WI38 (cell line): ENCODE results near the gene CEP43.

ENCODE experiments used
- H3K4me3 ChIP-seq: 2 replicates; pipeline ENCODE4 v1.5.1; 2011; ENCODE audit warnings: low read depth, mild to moderate bottlenecking, control low read depth, low read length
- CTCF ChIP-seq: IDR thresholded peaks from 2 replicates; pipeline ENCODE4 v1.5.1; 2012; ENCODE audit warnings: low read depth, mild to moderate bottlenecking, control low read depth, low read length

The CEP43 gene

DNA sequence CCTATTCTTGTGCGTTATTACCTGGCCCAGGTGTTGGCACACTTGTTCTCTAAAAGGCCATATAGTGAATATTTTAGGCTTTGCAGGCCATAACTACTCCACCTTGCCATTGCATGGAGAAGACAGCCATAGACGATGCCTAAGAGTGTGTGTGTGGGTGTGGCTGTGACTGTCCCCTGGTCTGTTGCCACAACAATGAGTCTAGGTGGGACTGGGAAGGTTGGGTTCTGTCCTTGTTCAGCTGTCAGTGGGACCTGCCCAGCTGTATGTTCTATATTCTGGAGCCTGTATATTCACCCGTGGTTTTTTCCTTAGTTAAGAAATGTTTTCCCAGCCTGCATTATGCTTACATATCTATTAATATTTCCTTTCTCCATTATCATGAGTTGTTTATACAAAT, 38.6 kb downstream of the CEP43 start:
- no peak overlapping the region for H3K4me3 ChIP-seq
- TF ChIP-seq CTCF = no peak

DNA sequence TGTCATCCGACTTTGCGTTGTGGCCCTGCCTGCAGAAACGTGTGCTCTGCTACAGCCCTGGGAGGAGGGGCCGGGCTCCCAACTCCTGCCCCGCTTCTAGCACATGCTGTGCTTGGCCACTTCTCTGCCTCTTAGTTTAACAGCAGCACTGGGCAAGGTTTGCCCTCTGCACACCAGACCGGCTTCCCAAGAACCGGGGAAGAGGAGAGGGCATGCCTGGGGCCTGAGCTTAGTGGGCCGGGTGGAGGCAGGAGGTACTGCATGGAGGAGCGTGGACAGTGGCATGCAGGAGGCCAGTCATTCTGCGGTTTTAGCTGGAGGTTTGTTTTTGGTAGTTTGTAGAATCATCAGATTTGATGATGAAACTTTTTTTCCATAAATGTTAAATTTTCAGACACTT, 45.5 kb downstream of the CEP43 start:
- no peak overlapping the region for H3K4me3 ChIP-seq

GRCh38 chr6:167045828-167046580, 46.8 kb downstream of the CEP43 start:
- TF ChIP-seq CTCF = no peak
- no peak overlapping the region for H3K4me3 ChIP-seq

More for the DNA sequence above, 45.5 kb downstream of the CEP43 start:
- TF ChIP-seq CTCF = no peak

GRCh38 chr6:167046861-167047495, 47.8 kb downstream of the CEP43 start:
- no peak overlapping the region for H3K4me3 ChIP-seq
- TF ChIP-seq CTCF = no peak

- no peak for TF ChIP-seq CTCF
- no peak overlapping the region for H3K4me3 ChIP-seq
Observed at GRCh38 chr6:167047554-167047953, 48.4 kb downstream of the CEP43 start.
